K562 (cell line): Measurements from ENCODE around the gene ETFBKMT. TPM values are rescaled to one million over a fixed set of nuclear protein-coding genes. Genes with fewer than 3 reads are reported as not detected.

Source experiments
- ARID4B ChIP-seq: sonication (generic); formaldehyde crosslinking; IDR thresholded peaks from 2 replicates; pipeline ENCODE4 v1.8.0; 2022; ENCODE audit warnings: mild to moderate bottlenecking, missing genetic modification reagents
- GATAD2A ChIP-seq: fragments of 450-650 bp; IDR thresholded peaks from 2 replicates; pipeline ENCODE4 v1.6.1; 2017
- IRF1 ChIP-seq: sonication (generic); formaldehyde crosslinking; IDR thresholded peaks from 2 replicates; pipeline ENCODE4 v1.8.0; 2022; ENCODE audit warnings: missing genetic modification reagents, mild to moderate bottlenecking, borderline replicate concordance
- JUND ChIP-seq, 2 experiments: IDR thresholded peaks; 2 replicates in 1 of 2; 3 replicates in 1 of 2; pipeline ENCODE4 v1.6.1; 2011; ENCODE audit warnings: borderline replicate concordance in 2 of 2, low read depth in 2 of 2, low read length in 2 of 2, improper control_type of control experiment in 1 of 2, missing biosample characterization in 1 of 2, missing genetic modification characterization in 1 of 2, missing genetic modification reagents in 1 of 2
- NFIC ChIP-seq: fragments of 450-650 bp; IDR thresholded peaks from 2 replicates; pipeline ENCODE4 v1.6.1; 2017; ENCODE audit warnings: mild to moderate bottlenecking, inconsistent platforms
- NFIX ChIP-seq: fragments of 250-450 bp; sonication (Bioruptor Pico); IDR thresholded peaks from 2 replicates; pipeline ENCODE4 v1.4.0; 2020; ENCODE audit warnings: low read depth, mild to moderate bottlenecking, moderate library complexity
- RBFOX2 ChIP-seq: fragments of 200-400 bp; formaldehyde crosslinking; IDR thresholded peaks from 2 replicates; pipeline ENCODE4 v1.6.1; 2017; ENCODE audit warnings: low read depth, mild to moderate bottlenecking, low read length, moderate library complexity
- SMAD2 ChIP-seq: fragments of 150-350 bp; IDR thresholded peaks from 2 replicates; pipeline ENCODE4 v1.6.1; 2014; ENCODE audit warnings: low read depth, mild to moderate bottlenecking, low read length
- SREBF1 ChIP-seq: fragments of 150-350 bp; IDR thresholded peaks from 2 replicates; pipeline ENCODE4 v1.6.1; 2014; ENCODE audit warnings: antibody characterized with exemption, low read depth, low read length, borderline replicate concordance
- TCF15 ChIP-seq: fragments of 250-450 bp; sonication (Bioruptor Pico); IDR thresholded peaks from 2 replicates; pipeline ENCODE4 v1.8.0; 2022; ENCODE audit warnings: moderate library complexity, mild to moderate bottlenecking, inconsistent platforms
- TRIM24 ChIP-seq, 2 experiments: fragments of 450-650 bp; IDR thresholded peaks; 2 replicates each; pipeline ENCODE4 v1.6.1; 2016
- ZNF239 ChIP-seq: fragments of 250-450 bp; sonication (Bioruptor Pico); IDR thresholded peaks from 2 replicates; pipeline ENCODE4 v1.4.0; 2020; ENCODE audit warnings: mild to moderate bottlenecking
- polyA plus RNA-seq, 8 experiments: library from polyadenylated mRNA; depleted of rRNA in 4 of 8; stranded (reverse) in 5 of 8; unstranded in 3 of 8; fragments of >200 nt; fragmentation: Nextera tagmentation in 2 of 8; fragmentation: Illumina TruSeq in 1 of 8; extraction: Ambion mirVana in 2 of 8; extraction: Trizol in 1 of 8; gene quantifications; 2 replicates each; pipeline versions ENCODE4 v1.2.1 to v1.2.3, GENCODE V29; 2011 to 2014; ENCODE audit warnings: inconsistent platforms in 1 of 8, missing spikeins in 1 of 8
- total RNA-seq, 7 experiments: library from RNA; depleted of rRNA in 6 of 7; stranded (reverse); fragments of >200 nt in 6 of 7; fragmentation: Illumina TruSeq in 2 of 7; extraction: Trizol in 2 of 7; gene quantifications; 2 replicates each; pipeline versions ENCODE4 v1.2.1 to v1.2.3, GENCODE V29; 2011 to 2021; ENCODE audit warnings: low replicate concordance in 1 of 7
- TF ChIP-seq, protein P1 (sequence below), 2 experiments: IDR thresholded peaks; 2 replicates each; pipeline ENCODE4 v1.6.1; 2012; ENCODE audit warnings: improper control_type of control experiment in 2 of 2, low read depth in 2 of 2, low read length in 2 of 2, borderline replicate concordance in 1 of 2
- TF ChIP-seq, protein P2 (sequence below): IDR thresholded peaks from 3 replicates; pipeline ENCODE4 v1.6.1; 2011; ENCODE audit warnings: borderline replicate concordance, mild to moderate bottlenecking; ENCODE audit not compliant: insufficient read length, insufficient read depth

ETFBKMT gene
- total and polyA plus RNA-seq, 9 of the 15 experiments (the other 6 are each of a cell fraction or from before 2014, with no cell fraction given) = 0.18 to 1.7 (median 0.96) TPM

GRCh38 chr12:31715283-31715825 lies 55.9 kb downstream of the ETFBKMT start (continued):
- TF ChIP-seq ARID4B (no peak), ZNF239 (CRISPR knock-in tag) (no peak; the same call in 1 of the 2 replicates), RBFOX2 (peak; percentile 66), SREBF1 (no peak), SMAD2 (no peak), TRIM24 (IDR thresholded peaks at IDR 0.05) (peak; percentile 70 to 86; a peak in 3 of 4 replicates), IRF1 (CRISPR knock-in tag) (no peak), TCF15 (CRISPR knock-in tag) (no peak), NFIX (CRISPR knock-in tag) (no peak), GATAD2A (no peak), NFIC (peak; percentile 46; the same call in 1 of the 2 replicates), JUND (IDR thresholded peaks at IDR 0.05; ENCODE audit: borderline replicate concordance, low read depth, low read length) (peak; percentile 89), JUND (tag; IDR thresholded peaks at IDR 0.05; ENCODE audit: borderline replicate concordance, low read depth, low read length) (peak; percentile 93; the same call in 2 of the 3 replicates)
- TF ChIP-seq, protein P1, sequence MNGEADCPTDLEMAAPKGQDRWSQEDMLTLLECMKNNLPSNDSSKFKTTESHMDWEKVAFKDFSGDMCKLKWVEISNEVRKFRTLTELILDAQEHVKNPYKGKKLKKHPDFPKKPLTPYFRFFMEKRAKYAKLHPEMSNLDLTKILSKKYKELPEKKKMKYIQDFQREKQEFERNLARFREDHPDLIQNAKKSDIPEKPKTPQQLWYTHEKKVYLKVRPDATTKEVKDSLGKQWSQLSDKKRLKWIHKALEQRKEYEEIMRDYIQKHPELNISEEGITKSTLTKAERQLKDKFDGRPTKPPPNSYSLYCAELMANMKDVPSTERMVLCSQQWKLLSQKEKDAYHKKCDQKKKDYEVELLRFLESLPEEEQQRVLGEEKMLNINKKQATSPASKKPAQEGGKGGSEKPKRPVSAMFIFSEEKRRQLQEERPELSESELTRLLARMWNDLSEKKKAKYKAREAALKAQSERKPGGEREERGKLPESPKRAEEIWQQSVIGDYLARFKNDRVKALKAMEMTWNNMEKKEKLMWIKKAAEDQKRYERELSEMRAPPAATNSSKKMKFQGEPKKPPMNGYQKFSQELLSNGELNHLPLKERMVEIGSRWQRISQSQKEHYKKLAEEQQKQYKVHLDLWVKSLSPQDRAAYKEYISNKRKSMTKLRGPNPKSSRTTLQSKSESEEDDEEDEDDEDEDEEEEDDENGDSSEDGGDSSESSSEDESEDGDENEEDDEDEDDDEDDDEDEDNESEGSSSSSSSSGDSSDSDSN (IDR thresholded peaks at IDR 0.05; ENCODE audit: borderline replicate concordance in 1 of 2, low read depth in 2 of 2, low read length in 2 of 2) = no peak
- TF ChIP-seq, protein P2, sequence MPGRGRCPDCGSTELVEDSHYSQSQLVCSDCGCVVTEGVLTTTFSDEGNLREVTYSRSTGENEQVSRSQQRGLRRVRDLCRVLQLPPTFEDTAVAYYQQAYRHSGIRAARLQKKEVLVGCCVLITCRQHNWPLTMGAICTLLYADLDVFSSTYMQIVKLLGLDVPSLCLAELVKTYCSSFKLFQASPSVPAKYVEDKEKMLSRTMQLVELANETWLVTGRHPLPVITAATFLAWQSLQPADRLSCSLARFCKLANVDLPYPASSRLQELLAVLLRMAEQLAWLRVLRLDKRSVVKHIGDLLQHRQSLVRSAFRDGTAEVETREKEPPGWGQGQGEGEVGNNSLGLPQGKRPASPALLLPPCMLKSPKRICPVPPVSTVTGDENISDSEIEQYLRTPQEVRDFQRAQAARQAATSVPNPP = no peak
